ENCODE data around the gene LOC101059915.

Gene LOC101059915

GRCh38 chrX:71627588-71628404 lies 39.5 kb upstream of the LOC101059915 start:
- no peak for TF ChIP-seq CTCF (IDR thresholded peaks at IDR 0.05; ENCODE audit: unreplicated experiment)
- H3K27ac Mint-ChIP-seq (ENCODE audit: unreplicated experiment) = no peak overlapping the region
- intact Hi-C loops (cut with micrococcal nuclease; ENCODE audit: unreplicated experiment) = no loop called here
- no peaks in the 10 kb centered on the region for H3K27me3 Mint-ChIP-seq (ENCODE audit: unreplicated experiment)
- no peaks in the 10 kb centered on the region for H3K4me1 Mint-ChIP-seq (ENCODE audit: low read depth, unreplicated experiment)
- H3K9me3 Mint-ChIP-seq (ENCODE audit: low read depth, unreplicated experiment) = no peaks in the 10 kb centered on the region
- no peak overlapping the region for H3K4me3 Mint-ChIP-seq (ENCODE audit: low read depth, unreplicated experiment)
- peaks cover 6% of the 10 kb centered on the region for H3K36me3 Mint-ChIP-seq (ENCODE audit: insufficient read depth, unreplicated experiment)
- no peak for DNase-seq
- BruUV-seq (replicated peaks) = no TSS peak
- CTCF ChIA-PET = no interaction called here

- intact Hi-C loops (cut with micrococcal nuclease; ENCODE audit: unreplicated experiment) = no loop called here
- Mint-ChIP-seq H3K27ac (ENCODE audit: unreplicated experiment) (no peak overlapping the region), H3K36me3 (ENCODE audit: insufficient read depth, unreplicated experiment) (no peaks in the 10 kb centered on the region), H3K9me3 (ENCODE audit: low read depth, unreplicated experiment) (no peaks in the 10 kb centered on the region), H3K4me1 (ENCODE audit: low read depth, unreplicated experiment) (no peaks in the 10 kb centered on the region), H3K4me3 (ENCODE audit: low read depth, unreplicated experiment) (no peak overlapping the region), H3K27me3 (ENCODE audit: unreplicated experiment) (no peaks in the 10 kb centered on the region)
- no peak for TF ChIP-seq CTCF (IDR thresholded peaks at IDR 0.05; ENCODE audit: unreplicated experiment)
- BruUV-seq (replicated peaks) = no TSS peak
- CTCF ChIA-PET = no interaction called here
- DNase-seq = no peak
Measured at GRCh38 chrX:71629467-71629866, 37.9 kb upstream of the LOC101059915 start.

GRCh38 chrX:71632923-71633657 lies 34.3 kb upstream of the LOC101059915 start:
- DNase-seq = no peak
- CTCF ChIA-PET = no interaction called here
- BruUV-seq (replicated peaks) = no TSS peak
- Mint-ChIP-seq H3K27ac (ENCODE audit: unreplicated experiment) (no peak overlapping the region), H3K4me1 (ENCODE audit: low read depth, unreplicated experiment) (no peaks in the 10 kb centered on the region), H3K4me3 (ENCODE audit: low read depth, unreplicated experiment) (no peak overlapping the region), H3K27me3 (ENCODE audit: unreplicated experiment) (no peaks in the 10 kb centered on the region), H3K9me3 (ENCODE audit: low read depth, unreplicated experiment) (no peaks in the 10 kb centered on the region), H3K36me3 (ENCODE audit: insufficient read depth, unreplicated experiment) (no peaks in the 10 kb centered on the region)
- intact Hi-C loops (cut with micrococcal nuclease; ENCODE audit: unreplicated experiment) = no loop called here
- no peak for TF ChIP-seq CTCF (IDR thresholded peaks at IDR 0.05; ENCODE audit: unreplicated experiment)

GRCh38 chrX:71634366-71634765 lies 33.0 kb upstream of the LOC101059915 start:
- no peak for DNase-seq
- intact Hi-C loops (cut with micrococcal nuclease; ENCODE audit: unreplicated experiment) = no loop called here
- Mint-ChIP-seq H3K36me3 (ENCODE audit: insufficient read depth, unreplicated experiment) (no peaks in the 10 kb centered on the region), H3K4me3 (ENCODE audit: low read depth, unreplicated experiment) (no peak overlapping the region), H3K9me3 (ENCODE audit: low read depth, unreplicated experiment) (no peaks in the 10 kb centered on the region), H3K27ac (ENCODE audit: unreplicated experiment) (no peak overlapping the region), H3K4me1 (ENCODE audit: low read depth, unreplicated experiment) (no peaks in the 10 kb centered on the region), H3K27me3 (ENCODE audit: unreplicated experiment) (no peaks in the 10 kb centered on the region)
- CTCF ChIA-PET = no interaction called here
- no peak for TF ChIP-seq CTCF (IDR thresholded peaks at IDR 0.05; ENCODE audit: unreplicated experiment)
- BruUV-seq (replicated peaks) = no TSS peak

Measured in Calu3 (cell line).